NK-92 treated with Interleukin-12 subunit alpha and Interleukin-12 subunit beta, amount 100 ng/mL, for 24 hours (cell line): ENCODE measurements around the gene HIP1.
A peak's percentile ranks its signal among the peaks of the same experiment; 100 is the strongest.
"Not testable (repeated sequence)": the region's sequence is repeated elsewhere in the genome, so short reads cannot be mapped to it uniquely, and the experiment has no call there.

Experiments used
- DNase-seq: peaks from one replicate; lab custom pipeline; 2025; lab: John Stamatoyannopoulos, UW

HIP1 gene

GRCh38 chr7:75639886-75640190, 98.9 kb downstream of the HIP1 start:
- DNase-seq = no peak

GRCh38 chr7:75639071-75639885, 99.5 kb downstream of the HIP1 start:
- DNase-seq = no peak

GRCh38 chr7:75638594-75639070, 100.1 kb downstream of the HIP1 start:
- no peak for DNase-seq

GRCh38 chr7:75637854-75638593, 100.7 kb downstream of the HIP1 start:
- DNase-seq = no peak

DNA sequence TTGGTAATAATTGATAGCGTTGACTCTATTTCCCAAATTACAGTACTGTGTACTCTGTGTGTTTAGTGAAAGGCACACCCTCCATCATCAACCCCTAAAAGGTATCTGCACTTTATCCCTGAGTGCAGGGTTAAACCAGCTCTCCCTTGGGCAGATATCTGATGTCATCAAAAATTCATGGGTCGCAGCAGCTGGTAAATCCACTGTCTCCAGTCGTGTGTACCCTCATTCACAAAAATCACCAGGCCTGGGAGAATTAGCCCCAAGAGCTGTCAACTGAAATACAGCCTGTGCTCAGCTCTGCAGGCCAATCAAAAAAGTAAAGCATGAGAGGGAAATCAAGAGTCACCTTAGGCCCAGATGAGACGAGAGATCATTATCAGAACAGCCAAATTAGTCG, 103.7 kb downstream of the HIP1 start:
- no peak for DNase-seq

- DNase-seq = not testable (repeated sequence)
Observed at GRCh38 chr7:75632587-75632986, 106.2 kb downstream of the HIP1 start.

GRCh38 chr7:75631711-75632110, 107.0 kb downstream of the HIP1 start:
- DNase-seq = no peak

GRCh38 chr7:75630549-75630948, 108.2 kb downstream of the HIP1 start:
- DNase-seq = no peak

GRCh38 chr7:75629044-75629443, 109.7 kb downstream of the HIP1 start:
- DNase-seq = no peak

DNA sequence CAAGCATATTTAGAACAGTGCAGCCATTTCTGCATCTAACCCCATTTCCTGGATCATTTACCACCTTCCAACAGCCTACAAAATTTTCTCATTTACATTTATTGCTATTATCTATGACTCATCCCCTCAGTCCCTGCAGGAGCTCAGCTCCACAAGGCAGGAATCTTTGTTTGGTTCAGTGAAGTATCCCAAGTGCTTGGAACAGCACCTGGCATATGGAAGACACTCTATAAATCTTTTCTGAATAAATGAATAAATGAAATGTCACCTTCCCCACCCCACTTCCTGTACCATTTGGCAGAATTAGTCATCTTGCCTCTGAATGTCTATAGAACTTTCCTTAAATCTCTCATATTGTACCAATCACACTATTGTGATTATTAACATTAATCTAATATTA, 110.7 kb downstream of the HIP1 start:
- no peak for DNase-seq

DNA sequence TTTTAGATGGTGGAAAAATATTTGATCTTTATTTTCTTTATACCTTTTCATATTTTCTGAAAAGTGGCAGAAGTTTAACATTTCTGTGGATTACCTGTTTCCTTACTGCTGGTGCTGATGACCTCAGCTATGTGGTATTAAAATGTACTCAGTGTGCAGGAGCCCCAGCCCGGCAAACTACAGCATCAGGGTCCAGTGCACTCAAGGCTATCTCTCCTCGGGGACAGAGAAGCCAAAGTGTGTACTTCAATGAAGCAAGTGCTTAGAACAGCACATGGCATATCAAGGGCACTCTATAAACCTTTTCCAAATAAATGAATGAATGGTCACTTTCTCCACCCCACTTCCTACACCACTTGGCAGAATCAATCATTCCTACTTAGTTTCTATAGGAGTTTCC, 111.8 kb downstream of the HIP1 start:
- no peak for DNase-seq

DNA sequence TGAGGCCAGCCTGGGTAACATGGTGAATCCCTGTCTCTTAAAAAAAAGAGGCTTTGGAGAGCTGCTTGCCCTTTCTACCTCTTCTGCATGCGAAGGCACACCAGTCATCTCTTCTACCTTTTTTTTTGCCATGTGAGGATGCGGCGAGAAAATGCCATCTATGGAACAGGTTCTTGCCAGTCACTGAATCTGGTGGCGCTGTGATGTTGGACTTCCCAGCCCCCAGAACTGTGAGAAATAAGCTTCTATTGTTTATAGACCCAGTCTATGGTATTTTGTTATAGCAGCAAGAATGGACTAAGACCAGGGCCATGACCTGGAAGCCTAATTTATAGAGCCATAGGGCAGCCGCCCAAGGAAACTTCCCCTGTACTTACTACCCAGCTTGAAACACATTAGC, 112.9 kb downstream of the HIP1 start:
- DNase-seq = no peak

DNA sequence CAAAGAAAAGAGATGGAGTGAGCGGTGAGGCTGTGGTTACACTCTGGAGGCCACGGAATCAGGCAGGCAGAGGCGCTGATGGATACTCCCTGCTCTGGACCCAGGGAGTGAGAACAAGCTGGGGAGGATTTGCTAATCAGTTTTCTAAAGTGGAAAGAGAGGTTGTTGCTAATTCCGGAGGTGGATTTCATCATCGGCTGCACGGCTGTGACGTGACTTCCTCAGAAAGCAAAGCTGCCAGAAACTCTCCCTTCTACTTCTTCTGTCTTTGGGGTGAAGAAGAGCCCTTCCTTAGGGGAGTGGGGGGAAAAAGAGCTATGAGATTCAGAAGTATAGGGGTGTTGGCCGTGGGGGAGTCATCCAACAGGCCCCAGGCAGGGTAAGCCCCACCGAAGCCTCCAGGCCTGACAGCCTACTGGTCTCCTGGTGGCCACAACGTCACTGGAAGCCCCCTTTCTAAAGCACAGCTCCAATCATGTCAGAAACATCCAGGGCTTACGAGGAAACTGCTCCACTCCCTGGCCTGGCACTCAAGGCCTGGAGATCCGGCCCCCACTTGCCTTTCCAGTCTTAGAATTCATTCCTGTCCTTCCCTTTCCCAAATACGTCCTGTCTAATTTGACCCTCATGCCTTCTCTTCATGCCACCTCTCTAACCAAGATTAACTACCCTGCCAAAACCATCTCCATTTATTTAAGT, 114.5 kb downstream of the HIP1 start:
- no peak for DNase-seq

- DNase-seq = no peak
Observed at GRCh38 chr7:75623390-75624133, 115.2 kb downstream of the HIP1 start.

GRCh38 chr7:75621124-75621523, 117.6 kb downstream of the HIP1 start:
- no peak for DNase-seq

DNA sequence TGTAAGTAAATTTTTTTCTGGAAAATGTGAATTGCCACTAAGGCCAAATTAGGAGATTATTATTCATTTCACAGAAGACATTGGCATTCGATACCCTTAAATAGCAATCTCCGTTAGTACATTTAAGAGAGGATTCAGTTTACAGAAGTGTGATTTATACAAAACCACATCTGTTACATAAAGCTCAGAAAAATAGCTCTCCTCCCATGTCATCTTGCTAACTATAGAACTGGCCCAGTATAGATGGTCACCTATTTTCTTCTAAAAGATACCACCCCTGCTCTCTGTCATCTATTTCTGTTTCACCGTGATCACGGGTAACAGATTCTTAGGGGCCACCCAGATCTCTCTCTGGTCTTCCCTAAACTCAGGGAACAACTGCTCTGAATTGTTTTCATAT, 119.1 kb downstream of the HIP1 start:
- DNase-seq = no peak

DNA sequence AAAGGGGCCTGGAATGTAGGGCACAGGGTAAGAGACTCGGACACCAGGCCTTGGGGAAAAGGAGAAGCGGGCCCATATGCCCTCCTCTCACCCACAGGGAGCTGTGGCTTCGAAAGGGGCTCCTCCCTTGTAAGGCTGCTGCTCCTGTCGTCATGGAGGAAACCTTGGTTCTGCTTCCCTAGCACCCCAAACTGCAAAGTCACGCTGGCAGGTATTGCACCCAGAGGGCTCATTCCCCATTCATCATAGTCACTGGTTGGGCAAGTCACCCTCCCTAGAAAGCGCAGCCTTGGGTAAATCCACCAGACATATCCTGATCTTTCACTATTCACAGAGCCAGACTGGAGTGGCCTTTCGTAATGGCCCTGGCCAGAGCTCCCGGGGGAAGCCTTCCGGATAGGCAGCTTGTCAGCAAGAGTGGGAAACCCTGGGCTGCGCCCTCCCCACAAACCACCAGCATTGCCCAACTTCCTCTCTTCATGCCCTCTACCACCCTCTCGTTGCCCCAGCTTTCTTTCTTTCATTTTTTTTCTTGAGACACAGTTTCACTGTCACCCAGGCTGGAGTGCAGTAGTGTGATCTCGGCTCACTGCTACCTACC, 121.0 kb downstream of the HIP1 start:
- DNase-seq = peak; percentile 90

DNA sequence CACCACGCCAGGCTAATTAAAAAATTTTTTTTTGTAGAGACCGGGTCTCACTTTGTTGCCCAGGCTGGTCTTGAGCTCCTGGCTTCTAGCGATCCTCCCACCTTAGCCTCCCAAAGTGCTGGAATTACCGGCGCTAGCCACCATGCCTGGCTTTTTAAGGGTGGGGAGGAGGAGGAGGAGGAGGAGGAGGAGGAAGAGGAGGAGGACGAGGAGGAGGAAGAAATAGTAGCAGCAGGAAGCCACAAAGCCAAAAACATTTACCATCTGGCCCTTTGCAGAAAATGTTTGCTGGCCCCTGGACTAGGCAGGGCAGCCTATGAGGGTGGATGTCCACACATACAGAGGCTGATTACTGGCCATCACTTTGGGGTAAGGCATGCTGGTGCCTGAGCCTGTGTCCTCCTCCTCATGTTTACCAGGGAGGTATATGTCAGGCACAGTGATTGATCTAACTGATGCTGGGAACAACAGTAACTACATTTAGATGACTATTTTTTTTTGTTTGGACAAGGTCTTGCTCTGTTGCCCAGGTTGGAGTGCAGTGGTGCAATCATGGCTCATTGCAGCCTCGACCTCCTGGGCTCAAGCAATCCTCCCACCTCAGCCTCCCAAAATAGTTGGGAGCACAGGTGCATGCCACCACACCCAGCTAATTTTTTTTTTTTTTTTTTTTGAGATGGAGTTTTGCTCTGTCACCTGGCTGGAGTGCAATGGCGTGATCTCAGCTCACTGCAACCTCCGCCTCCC, 122.1 kb downstream of the HIP1 start:
- DNase-seq = no peak

DNA sequence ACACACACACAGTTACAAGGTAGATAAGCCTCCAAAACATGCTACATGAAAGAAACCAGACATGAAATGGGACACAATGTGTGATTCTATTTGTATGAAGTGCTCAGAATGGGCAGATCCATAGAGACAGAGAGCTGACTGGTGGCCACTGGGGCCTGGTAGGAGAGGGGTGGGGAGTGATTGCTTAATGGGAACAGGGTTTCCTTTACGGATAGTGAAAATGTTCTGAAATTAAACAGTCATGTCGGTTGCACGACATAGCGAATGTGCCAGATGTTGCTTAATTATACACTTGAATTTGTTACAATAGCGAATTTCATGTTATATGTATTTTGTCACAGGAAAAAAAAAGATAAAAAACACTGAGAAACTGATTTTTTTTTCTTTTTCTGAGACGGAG, 124.3 kb downstream of the HIP1 start:
- no peak for DNase-seq

DNA sequence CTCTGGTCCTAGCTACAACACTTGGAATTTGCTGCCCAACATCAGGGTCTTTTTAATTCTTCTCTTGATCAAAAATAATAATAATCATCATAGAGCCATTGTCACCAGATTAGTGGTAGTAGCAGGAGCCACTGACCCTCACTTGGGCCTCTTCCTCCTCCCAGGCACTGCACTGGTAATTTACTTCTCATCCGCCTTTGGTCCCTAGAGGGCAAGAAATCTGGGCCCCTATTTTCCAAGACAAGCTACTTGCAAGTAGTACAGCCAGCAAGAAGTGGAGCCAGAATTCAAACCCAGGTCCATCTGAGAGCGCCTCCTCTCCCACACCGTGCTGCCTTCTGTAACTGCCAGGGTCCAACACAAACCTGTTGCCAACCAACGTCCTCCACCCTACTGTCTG, 125.4 kb downstream of the HIP1 start:
- no peak for DNase-seq

DNA sequence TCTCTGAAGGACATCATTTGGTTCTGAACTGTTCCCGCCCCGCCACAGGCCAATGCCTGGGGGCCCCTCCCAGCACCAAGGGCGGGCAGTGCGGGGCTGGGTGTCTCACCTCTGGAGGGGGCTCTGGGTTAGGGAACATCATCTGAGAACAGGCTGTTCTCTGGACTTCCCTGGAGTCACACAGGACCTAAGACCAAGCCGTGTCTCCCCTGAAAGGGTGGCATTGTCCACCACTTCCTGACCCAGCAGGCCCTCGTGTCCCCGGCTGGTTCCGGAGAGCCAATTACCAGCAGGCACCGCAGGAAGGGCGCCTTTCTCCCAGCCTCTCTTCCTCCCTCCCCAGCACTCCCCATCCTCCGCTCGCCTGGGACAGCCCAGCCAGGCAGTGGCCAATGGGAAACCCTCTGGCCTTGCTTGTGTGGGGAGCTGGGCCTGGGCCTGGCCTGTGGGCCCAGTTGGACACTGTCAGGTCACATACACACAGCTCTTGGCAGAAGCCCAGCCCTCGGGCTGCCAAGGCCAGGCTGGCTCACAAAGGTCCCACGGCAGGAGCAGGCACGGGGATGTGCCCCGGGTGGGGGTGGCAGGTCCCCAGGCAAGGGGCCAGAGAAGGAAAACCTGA, 127.1 kb downstream of the HIP1 start:
- no peak for DNase-seq
